Activated CD8-positive, alpha-beta T cell treated with anti-CD3 and anti-CD28 coated beads for 36 hours (primary cell): ENCODE data around the gene LITAFD. TPM values are rescaled to one million over a fixed set of nuclear protein-coding genes. Genes with fewer than 3 reads are reported as not detected.

Experiments used
- ATAC-seq: fragments of 200-7000 bp; cut with Tn5 transposase; one replicate; pipeline ENCODE4 v1.10.0; 2021; ENCODE audit warnings: mild to moderate bottlenecking, moderate library complexity
- CTCF ChIA-PET: fragments of 350-600 bp; sonication (Branson Sonifier 250); formaldehyde crosslinking; loops from one replicate; lab custom pipeline; 2021; ENCODE audit warnings: antibody characterized with exemption; lab: Charles Lee
- POLR2A ChIA-PET: fragments of 350-600 bp; sonication (Branson Sonifier 250); formaldehyde crosslinking; loops from one replicate; lab custom pipeline; 2021; ENCODE audit warnings: antibody characterized with exemption; lab: Charles Lee
- DNase-seq: peaks from one replicate; pipeline ENCODE4 v3.0.0-alpha.2; 2020
- H3K27ac Mint-ChIP-seq: one replicate; pipeline ENCODE4 v1.8.0; 2021; ENCODE audit warnings: mild to moderate bottlenecking, mixed read lengths
- H3K27me3 Mint-ChIP-seq: one replicate; pipeline ENCODE4 v1.8.0; 2021; ENCODE audit warnings: mixed read lengths
- H3K36me3 Mint-ChIP-seq: one replicate; pipeline ENCODE4 v1.8.0; 2021; ENCODE audit warnings: low read depth, mixed read lengths
- H3K4me1 Mint-ChIP-seq: one replicate; pipeline ENCODE4 v1.8.0; 2021; ENCODE audit warnings: low read depth, mixed read lengths
- H3K4me3 Mint-ChIP-seq: one replicate; pipeline ENCODE4 v1.8.0; 2021; ENCODE audit warnings: mild to moderate bottlenecking, moderate library complexity, mixed read lengths
- H3K9me3 Mint-ChIP-seq: one replicate; pipeline ENCODE4 v1.8.0; 2021; ENCODE audit warnings: mixed read lengths
- intact Hi-C: fragments of 100-400 bp; cut with micrococcal nuclease; formaldehyde crosslinking; loops from one replicate; pipeline ENCODE4 v1.10.0; 2022
- total RNA-seq, 2 experiments: library from RNA; stranded (reverse); gene quantifications; one replicate each; pipeline ENCODE4 v1.2.3, GENCODE V29; 2021
- TF ChIP-seq, protein P1 (sequence below): fragments of 200-600 bp; IDR thresholded peaks from one replicate; pipeline ENCODE4 v1.8.0; 2022; ENCODE audit warnings: antibody characterized with exemption, mild to moderate bottlenecking

The LITAFD gene
- total RNA-seq, 2 experiments from 2014 or later = not detected

DNA sequence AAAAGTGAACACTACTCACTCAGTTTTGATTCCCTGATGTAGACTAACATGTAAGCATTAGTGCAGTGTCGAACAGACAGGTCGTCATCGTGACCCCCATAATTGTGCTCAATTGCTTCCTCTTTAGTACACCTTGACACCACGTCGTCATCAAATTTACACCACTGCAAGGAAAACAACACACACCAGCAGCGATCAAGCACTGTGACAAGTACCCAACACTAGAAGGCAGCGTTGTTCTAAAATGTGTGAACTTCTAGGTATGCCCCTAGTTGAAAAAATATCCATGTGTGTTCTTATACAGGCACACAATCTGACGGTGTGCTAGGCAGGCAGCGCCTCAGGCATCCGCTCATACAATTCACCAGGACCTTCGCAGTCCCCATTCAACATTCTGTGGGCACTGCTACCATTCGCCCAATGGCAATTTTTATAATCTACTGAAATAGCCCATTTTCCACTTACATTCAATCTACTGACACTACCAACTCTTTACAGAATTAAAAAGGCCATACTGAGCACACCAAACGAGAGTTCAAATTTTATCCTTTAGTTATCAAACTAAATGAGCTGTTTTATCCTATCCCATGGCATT is 23.1 kb downstream of the LITAFD start:
- intact Hi-C loops = no loop called here
- ChIA-PET CTCF (interaction anchor here (0.7 to 1.8 kb wide), 8 partner anchors 10 to 205 kb away, joined by 3 to 7 read pairs (median 4); no protein-coding TSS in a partner anchor), POLR2A (no interaction called here)
- Mint-ChIP-seq H3K27me3 (no peaks in the 10 kb centered on the region), H3K36me3 (peaks cover 77% of the 10 kb centered on the region), H3K9me3 (no peaks in the 10 kb centered on the region), H3K27ac (no peak overlapping the region), H3K4me1 (peaks cover 12% of the 10 kb centered on the region), H3K4me3 (no peak overlapping the region)
- DNase-seq (no peak), ATAC-seq (peak; percentile 67)
- TF ChIP-seq, protein P1, sequence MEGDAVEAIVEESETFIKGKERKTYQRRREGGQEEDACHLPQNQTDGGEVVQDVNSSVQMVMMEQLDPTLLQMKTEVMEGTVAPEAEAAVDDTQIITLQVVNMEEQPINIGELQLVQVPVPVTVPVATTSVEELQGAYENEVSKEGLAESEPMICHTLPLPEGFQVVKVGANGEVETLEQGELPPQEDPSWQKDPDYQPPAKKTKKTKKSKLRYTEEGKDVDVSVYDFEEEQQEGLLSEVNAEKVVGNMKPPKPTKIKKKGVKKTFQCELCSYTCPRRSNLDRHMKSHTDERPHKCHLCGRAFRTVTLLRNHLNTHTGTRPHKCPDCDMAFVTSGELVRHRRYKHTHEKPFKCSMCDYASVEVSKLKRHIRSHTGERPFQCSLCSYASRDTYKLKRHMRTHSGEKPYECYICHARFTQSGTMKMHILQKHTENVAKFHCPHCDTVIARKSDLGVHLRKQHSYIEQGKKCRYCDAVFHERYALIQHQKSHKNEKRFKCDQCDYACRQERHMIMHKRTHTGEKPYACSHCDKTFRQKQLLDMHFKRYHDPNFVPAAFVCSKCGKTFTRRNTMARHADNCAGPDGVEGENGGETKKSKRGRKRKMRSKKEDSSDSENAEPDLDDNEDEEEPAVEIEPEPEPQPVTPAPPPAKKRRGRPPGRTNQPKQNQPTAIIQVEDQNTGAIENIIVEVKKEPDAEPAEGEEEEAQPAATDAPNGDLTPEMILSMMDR = no peak

DNA sequence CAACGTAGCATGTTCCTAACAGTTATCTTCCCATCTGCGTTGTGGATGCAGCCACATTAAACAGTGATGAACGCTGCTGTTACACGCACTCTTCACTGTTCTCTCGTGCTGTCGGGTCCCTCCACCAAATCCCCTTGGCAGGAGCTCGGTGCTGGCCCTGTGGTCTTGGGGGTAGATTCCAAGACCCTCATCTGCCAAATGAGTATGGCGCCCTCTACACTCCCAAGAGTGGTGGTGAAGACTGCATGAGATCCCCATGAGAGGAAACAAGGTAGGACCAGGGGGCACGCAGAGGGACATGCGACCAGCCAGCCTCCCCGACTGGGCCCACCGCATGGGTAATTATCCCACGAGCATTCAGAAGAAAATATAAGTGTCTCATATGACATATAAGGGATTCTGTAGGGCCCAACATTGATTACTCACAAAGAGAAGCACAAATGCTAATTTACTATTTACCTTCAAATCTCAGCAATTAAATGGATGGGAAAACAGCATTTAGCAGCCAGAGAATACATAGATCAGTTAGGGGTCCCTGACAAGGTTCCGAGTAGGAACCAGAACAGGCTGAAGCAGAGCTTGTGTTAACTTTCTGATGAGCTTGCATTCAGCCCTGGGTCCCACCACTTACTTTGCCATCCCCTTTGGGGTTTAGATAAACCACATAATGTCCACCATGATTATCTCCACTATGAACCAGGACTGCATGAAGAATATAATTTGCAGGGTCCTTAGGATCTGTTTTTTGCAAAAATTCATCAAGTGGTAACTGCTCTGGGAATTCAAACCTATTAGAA is 23.8 kb downstream of the LITAFD start:
- Mint-ChIP-seq H3K4me1 (peaks cover 12% of the 10 kb centered on the region), H3K36me3 (peaks cover 78% of the 10 kb centered on the region), H3K4me3 (no peak overlapping the region), H3K27me3 (no peaks in the 10 kb centered on the region), H3K27ac (peak overlapping the region; percentile 1), H3K9me3 (no peaks in the 10 kb centered on the region)
- ATAC-seq (no peak), DNase-seq (no peak)
- TF ChIP-seq, protein P1 = no peak
- intact Hi-C loops = no loop called here
- CTCF ChIA-PET = interaction anchor here (0.7 to 1.5 kb wide), 7 partner anchors 10 to 204 kb away, joined by 3 to 7 read pairs (median 4); no protein-coding TSS in a partner anchor
- POLR2A ChIA-PET = no interaction called here

DNA sequence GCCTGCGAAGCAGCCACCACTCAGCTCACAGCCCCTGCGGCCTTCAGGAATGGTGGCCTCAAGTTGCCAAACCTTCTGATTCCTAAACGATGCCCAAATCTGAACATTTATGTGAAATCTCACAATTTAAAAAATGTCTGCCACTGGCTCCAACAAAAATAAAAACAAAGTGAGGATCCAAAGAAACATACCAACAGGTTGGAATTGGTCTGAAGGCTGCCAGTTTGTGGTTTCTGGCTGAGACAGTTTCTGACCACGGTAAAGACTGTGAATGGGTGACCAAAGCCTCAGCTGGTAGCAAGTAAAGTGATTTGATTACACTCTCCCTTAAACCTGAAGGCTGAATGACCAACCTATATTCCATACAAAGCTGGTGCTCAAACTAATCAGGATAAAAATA is 24.9 kb downstream of the LITAFD start:
- TF ChIP-seq, protein P1 = no peak
- Mint-ChIP-seq H3K27me3 (no peaks in the 10 kb centered on the region), H3K4me3 (no peak overlapping the region), H3K27ac (peak overlapping the region; percentile 19), H3K36me3 (peaks cover 75% of the 10 kb centered on the region), H3K9me3 (no peaks in the 10 kb centered on the region), H3K4me1 (peaks cover 15% of the 10 kb centered on the region)
- CTCF ChIA-PET = interaction anchor here (1.3 to 1.7 kb wide), 3 partner anchors 29 to 231 kb away, joined by 4 to 11 read pairs (median 6); no protein-coding TSS in a partner anchor
- intact Hi-C loops = no loop called here
- ATAC-seq (no peak), DNase-seq (no peak)
- POLR2A ChIA-PET = no interaction called here

DNA sequence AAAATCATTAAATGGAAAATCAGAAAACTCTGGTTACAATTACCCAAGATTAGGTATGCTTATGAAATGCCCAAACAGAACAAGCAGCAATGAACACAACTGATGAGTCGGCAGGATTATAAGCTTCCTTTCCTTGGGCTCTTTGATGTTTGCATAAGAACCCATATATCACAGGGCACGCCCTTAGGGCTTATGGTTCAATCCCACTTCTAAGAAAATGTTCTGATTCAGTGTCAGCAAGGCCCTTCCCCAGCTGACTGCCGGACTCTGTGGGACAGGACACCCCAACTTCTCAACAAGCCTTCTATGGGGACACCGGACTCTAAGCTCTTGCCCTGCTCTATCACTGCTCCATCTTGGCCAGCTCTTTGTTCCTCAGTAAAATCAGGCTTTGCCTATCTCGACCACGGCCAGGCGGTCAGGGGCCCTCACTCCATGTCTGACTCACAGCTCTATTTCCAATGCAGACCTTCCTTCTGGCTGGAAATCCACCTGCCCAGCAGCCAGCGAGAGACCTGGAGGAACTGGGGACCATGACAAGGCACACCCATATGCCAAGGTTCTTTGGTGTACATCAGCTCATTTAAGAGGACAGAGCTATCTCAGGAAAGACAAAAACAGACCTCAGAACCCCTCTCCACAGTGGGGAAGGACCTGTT is 26.8 kb downstream of the LITAFD start:
- peaks cover 22% of the 10 kb centered on the region for H3K4me1 Mint-ChIP-seq
- no peak for DNase-seq
- H3K36me3 Mint-ChIP-seq = peaks cover 69% of the 10 kb centered on the region
- TF ChIP-seq, protein P1 = no peak
- no peak for ATAC-seq
- intact Hi-C loops = no loop called here
- H3K27me3 Mint-ChIP-seq = no peaks in the 10 kb centered on the region
- H3K4me3 Mint-ChIP-seq = no peak overlapping the region
- POLR2A ChIA-PET = interaction anchor here (0.6 kb wide), 1 partner anchor 299 kb away, joined by 3 read pairs; no protein-coding TSS in a partner anchor
- no peaks in the 10 kb centered on the region for H3K9me3 Mint-ChIP-seq
- CTCF ChIA-PET = interaction anchor here (0.9 to 1.2 kb wide), 4 partner anchors 14 to 230 kb away, joined by 3 to 8 read pairs (median 4); no protein-coding TSS in a partner anchor
- peak overlapping the region; percentile 74 for H3K27ac Mint-ChIP-seq
